HL-60 (cell line): ENCODE results near the gene TRIM47.

Experiments used
- POLR2AphosphoS5 ChIP-seq: IDR thresholded peaks from 2 replicates; pipeline ENCODE4 v1.6.1; 2012; ENCODE audit warnings: low read depth
- SPI1 ChIP-seq: IDR thresholded peaks from 2 replicates; pipeline ENCODE4 v1.6.1; 2012; ENCODE audit warnings: low read depth, mild to moderate bottlenecking, borderline replicate concordance
- TF ChIP-seq, protein P1 (sequence below): IDR thresholded peaks from one replicate; pipeline ENCODE4 v1.5.1; 2011; ENCODE audit warnings: low read length, control low read depth, inconsistent platforms; ENCODE audit not compliant: insufficient read depth

DNA sequence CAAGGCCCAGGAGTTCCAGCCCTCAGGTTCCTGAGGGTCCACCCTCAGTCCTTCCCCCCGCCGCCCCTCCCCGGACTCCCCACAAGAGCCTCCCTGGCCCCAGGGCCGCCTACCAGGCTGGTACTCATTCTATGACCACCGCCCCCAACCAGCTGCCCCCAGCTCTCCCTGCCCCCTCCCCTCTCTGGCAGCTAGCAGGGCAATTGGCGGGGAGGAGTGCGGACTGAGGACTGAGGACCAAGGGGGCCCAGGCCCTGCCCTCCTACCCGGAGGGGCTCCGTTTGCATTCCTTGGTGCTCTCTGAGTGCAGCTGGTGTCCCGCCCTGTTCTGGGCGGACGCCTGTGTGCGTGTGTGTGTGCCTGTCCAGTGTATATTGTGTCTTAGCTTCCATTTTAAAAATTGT, 53.2 kb downstream of the TRIM47 start:
- TF ChIP-seq, protein P1, sequence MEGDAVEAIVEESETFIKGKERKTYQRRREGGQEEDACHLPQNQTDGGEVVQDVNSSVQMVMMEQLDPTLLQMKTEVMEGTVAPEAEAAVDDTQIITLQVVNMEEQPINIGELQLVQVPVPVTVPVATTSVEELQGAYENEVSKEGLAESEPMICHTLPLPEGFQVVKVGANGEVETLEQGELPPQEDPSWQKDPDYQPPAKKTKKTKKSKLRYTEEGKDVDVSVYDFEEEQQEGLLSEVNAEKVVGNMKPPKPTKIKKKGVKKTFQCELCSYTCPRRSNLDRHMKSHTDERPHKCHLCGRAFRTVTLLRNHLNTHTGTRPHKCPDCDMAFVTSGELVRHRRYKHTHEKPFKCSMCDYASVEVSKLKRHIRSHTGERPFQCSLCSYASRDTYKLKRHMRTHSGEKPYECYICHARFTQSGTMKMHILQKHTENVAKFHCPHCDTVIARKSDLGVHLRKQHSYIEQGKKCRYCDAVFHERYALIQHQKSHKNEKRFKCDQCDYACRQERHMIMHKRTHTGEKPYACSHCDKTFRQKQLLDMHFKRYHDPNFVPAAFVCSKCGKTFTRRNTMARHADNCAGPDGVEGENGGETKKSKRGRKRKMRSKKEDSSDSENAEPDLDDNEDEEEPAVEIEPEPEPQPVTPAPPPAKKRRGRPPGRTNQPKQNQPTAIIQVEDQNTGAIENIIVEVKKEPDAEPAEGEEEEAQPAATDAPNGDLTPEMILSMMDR: no peak
- TF ChIP-seq POLR2AphosphoS5 (no peak), SPI1 (no peak)
